ENCODE data around the gene TMSB4X.

Gene TMSB4X

DNA sequence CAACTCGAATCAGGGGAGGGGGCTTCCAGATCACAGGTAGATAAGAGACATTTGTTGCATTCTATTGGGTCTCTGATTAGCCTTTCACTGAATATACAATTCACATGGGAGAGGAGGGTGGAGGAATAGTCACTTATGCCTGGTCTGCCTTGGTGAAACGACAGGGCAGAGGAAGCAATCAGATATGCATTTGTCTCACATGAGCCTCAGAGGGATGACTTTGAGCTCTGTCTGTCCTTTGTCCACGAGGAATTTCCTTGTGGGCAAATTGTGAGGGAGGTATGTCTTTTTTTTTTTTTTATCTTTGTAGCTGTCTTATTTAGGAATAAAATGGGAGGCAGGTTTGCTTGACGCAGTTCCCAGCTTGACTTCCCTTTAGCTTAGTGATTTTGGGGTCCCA lies 28.5 kb upstream of the TMSB4X start:
- no peaks in the 10 kb centered on the region for H3K9me3 ChIP-seq (ENCODE audit: control insufficient read depth in 2 of 2, low read length in 2 of 2)
- H3K27ac ChIP-seq (ENCODE audit: low read depth in 2 of 2, low read length in 2 of 2) = peak overlapping the region; percentile 80 to 86
- H3K4me3 ChIP-seq (ENCODE audit: low read length in 2 of 2) = no peak overlapping the region
- no peak overlapping the region for H3K9ac ChIP-seq (ENCODE audit: low read depth in 1 of 2, low read length in 2 of 2)
- no peaks in the 10 kb centered on the region for H3K27me3 ChIP-seq (ENCODE audit: control insufficient read depth in 2 of 2, insufficient read depth in 2 of 2, low read length in 2 of 2)
- no peaks in the 10 kb centered on the region for H3K36me3 ChIP-seq (ENCODE audit: control insufficient read depth in 2 of 2, insufficient read depth in 2 of 2, low read length in 2 of 2)
- H3K4me1 ChIP-seq (ENCODE audit: control insufficient read depth in 2 of 2, insufficient read depth in 2 of 2, low read length in 2 of 2) = peaks cover 13 to 32% of the 10 kb centered on the region in 2 donors

DNA sequence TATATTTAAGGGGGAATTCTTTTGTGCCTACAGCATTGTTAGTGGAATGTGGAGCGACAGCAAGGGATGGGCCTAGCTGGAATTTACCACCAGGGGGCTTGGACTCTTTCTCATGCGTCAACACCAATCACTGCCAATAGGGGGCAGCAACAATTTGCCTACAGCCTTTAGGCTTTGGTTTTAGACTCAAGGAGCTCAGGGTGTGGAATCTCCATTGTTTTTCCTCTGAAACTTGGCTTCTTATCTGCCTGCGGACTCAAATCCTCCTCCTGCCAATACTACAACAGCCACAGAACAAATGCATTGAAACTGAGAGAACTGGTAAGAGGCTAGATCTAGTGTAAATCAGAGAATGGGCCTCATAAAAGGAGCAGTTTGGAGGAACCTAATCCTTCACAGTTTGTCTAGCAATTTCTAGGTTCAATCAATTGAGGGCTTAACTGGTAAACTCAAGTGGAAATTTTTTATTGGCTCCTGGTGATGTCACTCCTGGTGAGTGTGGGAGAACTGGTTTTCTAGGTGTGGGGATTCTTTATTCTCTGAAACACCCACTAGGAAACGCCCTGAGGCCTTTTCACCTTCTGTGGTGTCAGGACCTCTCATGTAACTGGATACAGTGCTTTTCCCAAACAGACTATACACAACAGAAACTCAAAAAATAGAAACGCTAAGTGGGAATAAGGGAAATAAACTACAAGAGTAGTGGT lies 27.9 kb upstream of the TMSB4X start:
- Histone ChIP-seq H3K9ac (ENCODE audit: low read depth in 1 of 2, low read length in 2 of 2) (peak overlapping the region; percentile 6 to 38), H3K4me3 (ENCODE audit: low read length in 2 of 2) (no peak overlapping the region), H3K27me3 (ENCODE audit: control insufficient read depth in 2 of 2, insufficient read depth in 2 of 2, low read length in 2 of 2) (no peaks in the 10 kb centered on the region), H3K4me1 (ENCODE audit: control insufficient read depth in 2 of 2, insufficient read depth in 2 of 2, low read length in 2 of 2) (peaks cover 13 to 32% of the 10 kb centered on the region in 2 donors), H3K36me3 (ENCODE audit: control insufficient read depth in 2 of 2, insufficient read depth in 2 of 2, low read length in 2 of 2) (no peaks in the 10 kb centered on the region), H3K27ac (ENCODE audit: low read depth in 2 of 2, low read length in 2 of 2) (peak overlapping the region; percentile 80 to 86), H3K9me3 (ENCODE audit: control insufficient read depth in 2 of 2, low read length in 2 of 2) (no peaks in the 10 kb centered on the region)

DNA sequence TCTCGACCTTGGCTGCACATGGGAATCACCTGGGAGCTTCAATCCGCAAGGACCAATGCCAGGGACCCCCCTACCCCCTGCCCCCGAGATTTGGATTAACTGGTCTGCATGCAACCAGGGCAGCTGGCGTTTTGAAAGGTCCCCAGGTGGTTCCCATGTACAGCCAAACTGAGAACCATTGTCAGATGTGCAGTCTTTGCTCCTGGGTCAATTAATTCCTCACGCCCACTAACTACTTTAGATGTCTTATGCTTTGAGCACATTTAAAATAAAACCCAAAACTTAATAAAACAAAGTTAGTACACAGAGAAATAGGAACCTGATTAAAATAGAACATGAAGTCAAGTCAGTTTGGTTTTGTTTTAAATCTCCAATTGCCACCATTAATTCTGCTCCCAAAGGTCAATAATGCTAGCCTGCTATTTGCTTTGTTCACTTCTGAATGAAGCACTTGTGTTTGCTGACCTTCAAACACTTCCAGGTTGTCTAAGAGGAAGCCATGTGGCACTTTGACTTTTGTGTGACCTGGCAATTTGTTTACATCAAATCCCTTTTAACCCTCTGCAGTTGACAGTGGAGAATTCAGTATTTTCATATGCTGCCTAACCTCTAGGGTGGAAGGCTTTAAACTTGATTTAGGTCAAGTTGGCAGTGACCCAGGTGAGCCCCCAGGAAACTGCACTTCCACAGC lies 27.2 kb upstream of the TMSB4X start:
- H3K9ac ChIP-seq (ENCODE audit: low read depth in 1 of 2, low read length in 2 of 2) = peak overlapping the region; percentile 6 to 38

DNA sequence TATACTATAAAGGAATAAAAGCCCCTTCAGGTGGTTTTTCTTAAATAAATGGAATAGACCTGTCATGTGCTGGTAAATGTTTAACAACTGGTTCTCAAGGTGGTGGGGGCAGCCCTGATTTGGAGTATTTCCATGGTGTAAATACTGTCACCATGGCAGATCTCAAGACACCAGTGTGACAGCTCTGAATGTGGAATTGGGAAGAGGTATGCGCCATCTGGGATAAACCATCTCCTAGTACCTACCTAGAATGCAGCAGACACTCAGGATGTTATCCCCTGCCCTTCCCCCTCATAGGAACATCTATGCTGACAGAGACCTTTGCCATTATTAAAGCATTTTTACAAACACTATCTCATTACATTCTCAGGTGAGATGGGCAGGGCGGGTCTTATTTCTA lies 26.4 kb upstream of the TMSB4X start:
- Histone ChIP-seq H3K36me3 (ENCODE audit: control insufficient read depth in 2 of 2, insufficient read depth in 2 of 2, low read length in 2 of 2) (no peaks in the 10 kb centered on the region), H3K9me3 (ENCODE audit: control insufficient read depth in 2 of 2, low read length in 2 of 2) (no peaks in the 10 kb centered on the region), H3K4me3 (ENCODE audit: low read length in 2 of 2) (no peak overlapping the region), H3K4me1 (ENCODE audit: control insufficient read depth in 2 of 2, insufficient read depth in 2 of 2, low read length in 2 of 2) (peaks cover 13 to 32% of the 10 kb centered on the region in 2 donors), H3K27me3 (ENCODE audit: control insufficient read depth in 2 of 2, insufficient read depth in 2 of 2, low read length in 2 of 2) (no peaks in the 10 kb centered on the region), H3K27ac (ENCODE audit: low read depth in 2 of 2, low read length in 2 of 2) (peak overlapping the region in 1 of 2 donors; percentile 86), H3K9ac (ENCODE audit: low read depth in 1 of 2, low read length in 2 of 2) (no peak overlapping the region)

More for the DNA sequence above, 27.2 kb upstream of the TMSB4X start:
- H3K27me3 ChIP-seq (ENCODE audit: control insufficient read depth in 2 of 2, insufficient read depth in 2 of 2, low read length in 2 of 2) = no peaks in the 10 kb centered on the region
- peak overlapping the region; percentile 80 to 86 for H3K27ac ChIP-seq (ENCODE audit: low read depth in 2 of 2, low read length in 2 of 2)
- peaks cover 13 to 32% of the 10 kb centered on the region in 2 donors for H3K4me1 ChIP-seq (ENCODE audit: control insufficient read depth in 2 of 2, insufficient read depth in 2 of 2, low read length in 2 of 2)
- no peak overlapping the region for H3K4me3 ChIP-seq (ENCODE audit: low read length in 2 of 2)
- no peaks in the 10 kb centered on the region for H3K36me3 ChIP-seq (ENCODE audit: control insufficient read depth in 2 of 2, insufficient read depth in 2 of 2, low read length in 2 of 2)
- H3K9me3 ChIP-seq (ENCODE audit: control insufficient read depth in 2 of 2, low read length in 2 of 2) = no peaks in the 10 kb centered on the region

DNA sequence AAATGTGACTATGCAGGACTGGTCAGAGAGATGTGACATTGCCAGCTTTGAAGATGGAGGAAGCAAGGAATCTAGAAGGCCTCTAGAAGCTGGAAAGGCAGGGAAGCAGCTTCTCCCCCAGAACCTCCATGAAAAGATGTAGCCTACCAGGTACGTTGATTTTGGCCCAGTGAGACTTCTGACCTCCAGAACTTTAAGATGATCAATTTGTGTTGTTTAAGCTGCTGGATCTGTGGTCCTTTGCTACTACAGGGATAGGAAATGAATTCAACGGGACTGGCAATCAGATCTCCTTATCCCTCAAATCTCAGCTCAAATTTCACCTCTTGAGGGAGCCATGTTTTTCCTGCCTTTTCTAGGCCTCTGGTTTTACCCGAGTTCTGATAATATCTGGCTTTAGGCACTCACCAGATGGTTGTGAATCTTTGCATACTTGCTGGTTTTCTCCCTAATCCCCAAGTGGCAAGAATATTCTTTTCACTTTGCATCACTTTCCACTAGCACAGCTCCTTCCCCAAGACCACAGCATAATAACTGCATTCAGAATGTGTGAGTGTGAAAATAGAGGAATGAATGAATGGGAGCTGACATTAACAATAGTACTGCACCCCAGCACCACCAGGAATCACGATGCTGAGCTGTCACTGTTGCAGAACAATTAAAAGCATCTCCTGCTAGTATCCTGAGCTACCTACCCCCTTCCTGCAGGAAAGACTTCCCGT lies 25.5 kb upstream of the TMSB4X start:
- H3K9me3 ChIP-seq (ENCODE audit: control insufficient read depth in 2 of 2, low read length in 2 of 2) = no peaks in the 10 kb centered on the region
- peak overlapping the region; percentile 52 to 81 for H3K27ac ChIP-seq (ENCODE audit: low read depth in 2 of 2, low read length in 2 of 2)
- H3K27me3 ChIP-seq (ENCODE audit: control insufficient read depth in 2 of 2, insufficient read depth in 2 of 2, low read length in 2 of 2) = no peaks in the 10 kb centered on the region
- peak overlapping the region in 1 of 2 donors; percentile 3 for H3K4me3 ChIP-seq (ENCODE audit: low read length in 2 of 2)
- no peaks in the 10 kb centered on the region for H3K36me3 ChIP-seq (ENCODE audit: control insufficient read depth in 2 of 2, insufficient read depth in 2 of 2, low read length in 2 of 2)
- H3K4me1 ChIP-seq (ENCODE audit: control insufficient read depth in 2 of 2, insufficient read depth in 2 of 2, low read length in 2 of 2) = peaks cover 13 to 32% of the 10 kb centered on the region in 2 donors
- H3K9ac ChIP-seq (ENCODE audit: low read depth in 1 of 2, low read length in 2 of 2) = peak overlapping the region; percentile 35 to 60

- H3K36me3 ChIP-seq (ENCODE audit: control insufficient read depth in 2 of 2, insufficient read depth in 2 of 2, low read length in 2 of 2) = no peaks in the 10 kb centered on the region
- peak overlapping the region; percentile 52 to 81 for H3K27ac ChIP-seq (ENCODE audit: low read depth in 2 of 2, low read length in 2 of 2)
- H3K4me1 ChIP-seq (ENCODE audit: control insufficient read depth in 2 of 2, insufficient read depth in 2 of 2, low read length in 2 of 2) = peaks cover 14 to 35% of the 10 kb centered on the region in 2 donors
- H3K4me3 ChIP-seq (ENCODE audit: low read length in 2 of 2) = peak overlapping the region; percentile 3 to 58
- no peaks in the 10 kb centered on the region for H3K27me3 ChIP-seq (ENCODE audit: control insufficient read depth in 2 of 2, insufficient read depth in 2 of 2, low read length in 2 of 2)
- peak overlapping the region; percentile 35 to 60 for H3K9ac ChIP-seq (ENCODE audit: low read depth in 1 of 2, low read length in 2 of 2)
- no peaks in the 10 kb centered on the region for H3K9me3 ChIP-seq (ENCODE audit: control insufficient read depth in 2 of 2, low read length in 2 of 2)
Observed at GRCh38 chrX:12949927-12950656, 24.8 kb upstream of the TMSB4X start.

DNA sequence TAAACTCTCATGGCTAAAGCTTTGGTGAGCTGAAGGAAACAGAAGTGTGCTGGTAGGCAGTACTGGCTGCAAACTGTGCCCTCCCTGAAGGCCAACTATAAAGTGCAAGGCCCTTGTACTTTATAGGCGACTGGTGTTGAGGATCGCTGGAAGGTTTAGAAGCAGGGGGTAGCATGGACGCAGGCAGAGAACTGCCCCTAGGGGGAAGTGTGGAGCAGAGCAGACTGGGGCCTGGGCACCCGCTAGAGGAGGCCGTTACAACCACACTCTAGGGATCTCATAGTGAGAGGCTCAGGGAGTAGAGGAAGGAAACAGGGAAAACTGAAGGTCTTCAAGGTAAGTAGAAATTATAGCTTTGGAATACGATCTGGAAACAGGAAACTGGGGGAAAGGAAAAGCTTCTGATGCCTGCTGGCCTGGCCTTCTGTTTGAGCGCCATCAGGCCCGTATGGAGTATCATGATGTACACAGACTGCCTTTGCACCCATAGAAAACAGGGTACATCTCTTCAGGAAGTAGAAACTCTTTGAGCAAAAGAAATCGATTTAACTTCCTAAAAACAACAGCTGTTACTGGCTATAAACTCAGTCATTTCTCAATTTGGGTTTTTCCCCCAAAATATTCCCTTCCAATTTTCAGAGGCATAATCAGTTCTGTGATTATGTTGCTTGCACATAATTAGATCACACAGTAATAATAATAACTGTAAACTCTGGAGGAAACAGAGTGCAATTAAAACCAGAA lies 23.9 kb upstream of the TMSB4X start:
- no peaks in the 10 kb centered on the region for H3K27me3 ChIP-seq (ENCODE audit: control insufficient read depth in 2 of 2, insufficient read depth in 2 of 2, low read length in 2 of 2)
- no peaks in the 10 kb centered on the region for H3K9me3 ChIP-seq (ENCODE audit: control insufficient read depth in 2 of 2, low read length in 2 of 2)
- H3K27ac ChIP-seq (ENCODE audit: low read depth in 2 of 2, low read length in 2 of 2) = peak overlapping the region; percentile 52 to 76
- H3K9ac ChIP-seq (ENCODE audit: low read depth in 1 of 2, low read length in 2 of 2) = peak overlapping the region; percentile 10 to 19
- H3K4me1 ChIP-seq (ENCODE audit: control insufficient read depth in 2 of 2, insufficient read depth in 2 of 2, low read length in 2 of 2) = peaks cover 19 to 40% of the 10 kb centered on the region in 2 donors
- peak overlapping the region in 1 of 2 donors; percentile 58 for H3K4me3 ChIP-seq (ENCODE audit: low read length in 2 of 2)
- H3K36me3 ChIP-seq (ENCODE audit: control insufficient read depth in 2 of 2, insufficient read depth in 2 of 2, low read length in 2 of 2) = no peaks in the 10 kb centered on the region

DNA sequence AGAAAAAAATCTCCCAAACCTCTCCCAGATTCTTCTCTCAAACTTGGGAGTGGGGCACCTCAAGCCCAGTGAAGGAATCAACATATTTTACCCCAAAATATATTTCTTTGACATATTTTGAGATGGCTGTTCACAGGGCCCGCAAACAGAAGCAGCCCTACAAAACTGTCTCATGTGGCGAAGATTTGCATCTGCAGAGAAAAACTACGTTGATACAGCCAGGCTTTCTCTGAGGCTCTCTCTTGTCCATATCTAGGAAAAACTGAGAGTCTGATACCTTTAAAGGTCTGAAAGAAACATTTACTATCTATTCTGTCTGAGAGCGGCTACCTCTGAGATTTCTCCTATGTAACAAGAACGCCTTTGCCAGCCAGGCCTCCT lies 23.3 kb upstream of the TMSB4X start:
- Histone ChIP-seq H3K9ac (ENCODE audit: low read depth in 1 of 2, low read length in 2 of 2) (peak overlapping the region in 1 of 2 donors; percentile 9), H3K4me3 (ENCODE audit: low read length in 2 of 2) (no peak overlapping the region), H3K36me3 (ENCODE audit: control insufficient read depth in 2 of 2, insufficient read depth in 2 of 2, low read length in 2 of 2) (no peaks in the 10 kb centered on the region), H3K4me1 (ENCODE audit: control insufficient read depth in 2 of 2, insufficient read depth in 2 of 2, low read length in 2 of 2) (peaks cover 19 to 39% of the 10 kb centered on the region in 2 donors), H3K9me3 (ENCODE audit: control insufficient read depth in 2 of 2, low read length in 2 of 2) (no peaks in the 10 kb centered on the region), H3K27me3 (ENCODE audit: control insufficient read depth in 2 of 2, insufficient read depth in 2 of 2, low read length in 2 of 2) (no peaks in the 10 kb centered on the region), H3K27ac (ENCODE audit: low read depth in 2 of 2, low read length in 2 of 2) (peak overlapping the region; percentile 52 to 76)

GRCh38 chrX:12953420-12953819 lies 21.5 kb upstream of the TMSB4X start:
- H3K4me3 ChIP-seq (ENCODE audit: low read length in 2 of 2) = no peak overlapping the region
- H3K27me3 ChIP-seq (ENCODE audit: control insufficient read depth in 2 of 2, insufficient read depth in 2 of 2, low read length in 2 of 2) = no peaks in the 10 kb centered on the region
- peak overlapping the region in 1 of 2 donors; percentile 2 for H3K9ac ChIP-seq (ENCODE audit: low read depth in 1 of 2, low read length in 2 of 2)
- no peaks in the 10 kb centered on the region for H3K9me3 ChIP-seq (ENCODE audit: control insufficient read depth in 2 of 2, low read length in 2 of 2)
- H3K36me3 ChIP-seq (ENCODE audit: control insufficient read depth in 2 of 2, insufficient read depth in 2 of 2, low read length in 2 of 2) = no peaks in the 10 kb centered on the region
- peaks cover 21 to 30% of the 10 kb centered on the region in 2 donors for H3K4me1 ChIP-seq (ENCODE audit: control insufficient read depth in 2 of 2, insufficient read depth in 2 of 2, low read length in 2 of 2)
- peak overlapping the region in 1 of 2 donors; percentile 12 for H3K27ac ChIP-seq (ENCODE audit: low read depth in 2 of 2, low read length in 2 of 2)
